GM21528 (cell line): ENCODE results near the gene RPS14.

ENCODE experiments used
- ATAC-seq: cut with Tn5 transposase; IDR thresholded peaks from one replicate; pipeline ENCODE4 v1.9.1; 2021; ENCODE audit warnings: mild to moderate bottlenecking, moderate library complexity; ENCODE audit not compliant: unreplicated experiment, low FRiP score

The RPS14 gene

DNA sequence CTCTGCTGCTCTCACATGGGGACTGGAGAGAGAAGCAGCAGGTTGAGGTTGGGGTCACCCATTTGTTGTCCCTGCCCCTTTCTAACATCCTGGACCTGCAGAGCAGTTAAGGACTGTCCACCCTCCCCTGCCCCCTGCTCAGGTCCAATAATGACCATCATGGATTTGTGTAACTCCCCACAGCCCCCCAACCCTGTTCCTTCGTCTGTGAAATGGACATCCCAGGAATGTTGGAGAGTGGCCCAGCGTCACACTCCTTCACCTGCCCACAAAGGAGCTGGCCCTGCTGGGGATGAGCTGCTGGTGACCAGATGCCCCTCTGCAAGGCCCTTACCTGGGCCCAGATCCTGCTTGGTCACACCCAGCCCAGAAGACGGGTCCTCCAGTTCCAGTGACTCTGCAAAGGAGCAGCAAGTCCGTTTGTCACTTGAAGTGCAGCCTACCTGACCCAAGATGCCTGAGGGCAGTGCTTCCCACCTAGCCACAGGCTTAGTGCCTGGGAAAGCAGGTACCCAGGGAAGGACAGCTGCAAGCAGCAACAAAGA, 47.2 kb downstream of the RPS14 start:
- ATAC-seq = no peak

DNA sequence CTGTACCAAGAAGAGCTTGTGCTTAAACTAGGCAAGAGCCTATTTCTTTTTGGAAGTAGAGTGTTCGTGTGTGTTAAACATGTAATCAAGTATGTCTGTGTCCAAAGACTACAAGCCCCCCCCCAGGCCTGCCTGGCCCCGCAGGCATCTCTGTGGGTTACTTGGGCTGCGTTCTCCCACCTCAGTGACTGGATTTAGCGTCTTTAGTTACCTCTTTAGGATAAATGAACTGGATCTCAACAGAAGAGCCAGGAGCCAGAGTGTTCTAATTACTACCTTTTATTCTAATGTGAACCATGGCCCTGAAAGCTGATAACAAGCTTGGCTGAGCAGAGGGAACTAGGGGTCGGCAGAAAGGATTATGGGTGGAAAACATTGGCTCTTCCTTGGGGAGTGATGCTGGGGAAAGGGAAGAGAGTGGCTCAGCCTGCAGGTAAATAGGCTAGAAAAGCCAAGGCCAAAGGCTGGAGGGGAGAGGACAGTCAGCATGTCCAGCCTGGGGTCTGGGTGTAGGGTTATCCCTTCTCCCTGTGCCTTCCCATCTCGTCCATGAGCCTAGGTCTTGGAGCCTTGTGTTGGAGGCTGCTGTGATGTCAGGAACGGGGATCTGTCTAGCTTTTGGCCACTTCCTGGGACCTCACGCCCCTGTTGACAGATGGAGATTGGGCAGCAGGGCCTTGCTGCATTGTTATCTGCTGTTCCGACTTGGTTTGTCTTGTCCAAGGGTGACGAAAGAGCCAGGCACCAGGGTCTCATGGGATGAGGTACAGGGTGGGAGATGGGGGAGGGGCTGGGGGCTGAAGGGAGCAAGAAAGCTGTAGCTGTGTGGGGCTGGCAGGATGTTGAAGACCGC, 47.9 kb downstream of the RPS14 start:
- ATAC-seq = no peak

DNA sequence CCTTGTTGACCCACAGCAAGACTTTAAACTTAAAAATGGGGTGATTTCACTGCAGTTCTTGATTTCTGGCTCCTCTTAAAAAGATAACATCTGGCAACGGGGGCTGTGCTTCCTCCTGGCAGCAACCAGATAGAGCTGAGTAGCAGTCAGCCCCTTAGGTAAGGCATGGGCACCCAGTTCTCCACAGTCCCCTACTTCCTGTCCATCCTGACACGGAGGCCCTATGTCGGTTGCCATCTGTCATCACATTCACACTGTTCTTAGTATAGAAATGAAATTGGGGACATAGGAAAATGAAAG, 48.5 kb downstream of the RPS14 start:
- no peak for ATAC-seq

DNA sequence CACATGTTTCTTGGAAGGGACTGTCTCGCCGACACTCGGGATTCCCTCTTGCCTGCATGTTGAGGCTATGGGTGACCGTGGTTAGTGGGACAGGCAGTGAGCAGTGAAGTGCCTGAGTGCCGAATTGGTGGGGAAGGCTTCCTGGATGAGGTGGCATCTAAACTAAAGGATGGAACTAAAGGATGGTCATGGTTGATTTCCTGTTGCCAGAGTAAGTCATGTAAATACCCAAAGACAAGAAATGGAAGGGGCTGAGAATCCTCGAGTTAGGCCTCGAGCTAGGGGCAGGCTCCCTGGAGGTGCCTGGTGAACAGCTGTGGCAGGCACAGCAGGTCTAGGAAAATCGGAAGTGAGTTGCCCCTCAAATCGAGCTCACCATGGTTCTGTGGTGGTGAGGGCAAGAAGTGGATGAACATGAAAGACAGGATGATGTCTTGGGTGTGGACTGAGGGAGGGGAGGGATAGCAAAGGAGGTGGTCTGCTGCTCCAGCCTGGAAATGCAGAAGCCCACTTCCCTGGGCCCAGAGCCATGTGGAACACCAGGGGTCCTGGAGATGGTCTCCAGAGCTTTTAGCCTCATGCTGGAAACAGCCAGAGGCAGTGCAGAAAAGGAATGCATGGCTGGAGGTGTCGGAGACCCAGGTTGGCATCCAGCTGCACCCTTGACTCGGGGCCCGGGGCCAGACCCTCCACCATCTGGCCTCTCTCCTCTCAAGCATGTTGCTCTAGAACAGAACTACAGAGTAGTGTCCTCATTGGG, 49.0 kb downstream of the RPS14 start:
- no peak for ATAC-seq

DNA sequence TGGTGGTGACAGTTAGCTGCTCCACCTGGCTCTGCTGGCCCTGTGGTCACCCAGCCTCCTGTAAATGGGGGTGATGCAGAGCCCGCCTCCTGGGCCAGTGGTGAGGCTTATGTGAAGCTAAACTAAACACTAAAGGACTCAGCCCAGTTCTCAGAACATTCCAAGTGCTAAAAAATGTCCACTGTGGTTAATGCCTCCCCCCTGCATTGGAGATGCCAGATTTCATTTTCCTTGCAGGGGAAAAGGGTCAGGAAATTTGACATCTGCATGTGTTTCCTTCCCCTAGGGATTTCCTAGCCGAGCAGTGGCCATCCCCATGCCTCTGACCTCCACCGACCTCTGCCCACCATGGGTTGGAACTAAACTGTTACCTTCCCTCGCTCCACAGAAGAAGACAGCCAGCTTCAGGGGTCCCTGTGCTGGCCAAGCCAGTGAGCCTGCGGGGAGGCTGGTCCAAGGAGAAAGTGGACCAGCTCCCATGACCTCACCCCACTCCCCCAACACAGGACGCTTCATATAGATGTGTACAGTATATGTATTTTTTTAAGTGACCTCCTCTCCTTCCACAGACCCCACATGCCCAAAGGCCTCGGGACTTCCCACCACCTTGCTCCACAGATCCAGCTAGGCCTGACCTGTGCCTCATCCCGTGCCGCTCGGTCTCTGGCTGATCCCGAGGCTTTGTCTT, 49.9 kb downstream of the RPS14 start:
- ATAC-seq = peak; percentile 5

DNA sequence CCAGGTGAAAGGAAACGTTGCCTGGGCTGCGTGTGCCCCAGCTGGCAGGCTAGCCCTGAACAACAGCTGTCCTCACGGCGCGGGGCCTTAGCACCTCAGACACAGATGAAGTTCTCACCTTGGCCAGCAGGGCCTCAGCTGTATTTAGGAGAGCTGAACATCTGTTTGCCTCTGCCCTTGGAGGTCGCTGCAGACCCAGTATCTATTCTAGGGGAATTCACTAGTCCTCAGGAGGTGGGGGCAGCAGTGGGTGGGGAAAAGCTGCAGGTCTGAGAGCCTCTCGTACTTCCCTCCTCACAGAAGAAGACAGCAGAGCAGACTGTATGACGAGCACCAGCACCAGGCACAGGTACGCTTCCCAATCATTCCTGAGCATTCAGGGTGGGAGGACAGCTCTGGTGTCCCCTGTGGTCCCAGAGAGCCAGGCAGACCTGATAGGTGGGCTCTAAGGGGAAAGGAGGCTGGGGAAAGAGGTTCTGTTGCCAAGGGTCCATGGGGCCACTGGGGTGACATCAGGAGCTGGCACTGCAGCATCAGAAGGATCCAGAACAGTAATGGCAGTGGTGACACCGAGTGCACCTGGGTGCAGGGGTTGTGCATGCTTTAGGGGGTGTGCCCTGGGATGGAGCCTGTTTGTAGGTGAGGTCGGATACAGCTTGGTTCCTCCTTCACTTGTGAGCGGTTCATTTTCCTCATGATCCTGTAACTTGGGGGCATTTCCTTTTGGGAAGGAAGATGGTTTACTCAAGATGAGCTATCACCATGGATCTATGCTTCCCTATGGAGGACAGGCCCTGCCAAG, 50.6 kb downstream of the RPS14 start:
- ATAC-seq = peak; percentile 56

DNA sequence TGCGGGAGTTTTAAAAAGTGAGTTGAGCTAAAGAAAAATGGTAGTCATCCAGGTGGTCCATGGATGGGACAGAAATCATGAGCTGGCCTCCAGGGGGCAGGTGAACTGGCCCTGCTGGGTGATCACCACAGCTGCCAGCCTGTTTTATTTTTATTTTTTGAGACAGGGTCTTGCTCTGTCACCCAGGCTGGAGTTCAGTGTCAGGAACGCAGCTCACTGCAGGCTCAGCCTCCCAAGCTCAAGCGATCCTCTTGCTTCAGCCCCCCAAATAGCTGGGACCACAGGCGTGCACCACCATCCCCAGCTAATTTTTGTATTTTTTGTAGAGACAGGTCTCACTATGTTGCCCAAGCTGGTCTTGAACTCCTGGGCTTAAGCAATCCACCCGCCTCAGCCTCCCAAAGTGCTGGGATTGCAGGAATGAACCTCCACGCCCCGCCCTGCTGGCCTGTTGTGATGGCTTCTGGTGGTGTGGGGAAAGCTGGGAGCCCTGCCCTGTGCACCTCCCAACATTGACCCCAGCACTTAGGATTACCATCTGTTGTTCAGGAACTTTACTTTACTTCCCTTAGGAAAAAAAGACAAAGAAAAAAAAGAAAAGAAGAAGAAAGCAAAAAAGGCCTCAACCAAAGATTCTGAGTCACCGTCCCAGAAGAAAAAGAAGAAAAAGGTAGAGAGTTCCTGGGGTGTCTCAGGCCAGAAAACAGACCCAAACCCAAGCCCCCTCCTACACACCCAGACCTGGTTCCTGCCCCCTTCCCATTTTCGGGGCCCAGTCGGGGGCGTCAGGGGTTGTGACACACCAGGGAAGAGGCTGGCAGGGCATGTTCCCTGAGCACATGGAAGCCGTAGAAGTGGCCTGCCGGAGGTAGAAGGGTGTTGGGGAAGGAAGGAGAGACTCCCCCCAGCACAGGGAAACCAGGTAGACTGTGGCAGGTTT, 51.5 kb downstream of the RPS14 start:
- ATAC-seq = no peak

DNA sequence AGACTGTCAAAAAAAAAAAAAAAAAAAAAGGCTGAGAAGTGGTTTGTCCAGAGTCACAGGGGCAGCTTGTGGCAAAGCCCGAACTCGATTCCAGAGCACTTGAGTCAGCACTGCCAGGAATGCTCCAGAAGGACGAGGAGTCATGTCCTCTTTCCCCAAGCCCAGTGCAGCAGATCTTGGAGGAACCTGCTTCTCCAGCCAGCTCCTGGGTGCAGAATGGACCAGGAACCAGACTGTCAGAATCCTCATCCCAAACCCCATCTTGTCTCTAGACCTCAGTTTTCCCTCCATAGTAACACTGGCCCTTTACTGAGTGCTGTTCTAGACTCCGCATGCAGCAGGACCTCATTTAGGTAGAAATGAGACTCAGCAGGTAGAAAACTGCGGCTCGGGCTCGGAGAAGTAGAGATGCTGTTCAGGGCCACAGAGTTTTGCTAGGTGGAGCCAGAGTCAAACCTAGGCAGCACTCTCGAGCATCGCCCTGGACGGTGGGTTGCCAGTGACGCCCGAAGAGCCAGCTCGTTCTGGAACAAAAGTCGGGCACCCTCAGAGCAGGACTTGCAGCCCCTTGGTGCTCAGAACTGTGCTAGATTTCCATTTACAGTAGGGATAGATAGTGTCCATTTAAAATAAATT, 52.3 kb downstream of the RPS14 start:
- ATAC-seq = no peak

DNA sequence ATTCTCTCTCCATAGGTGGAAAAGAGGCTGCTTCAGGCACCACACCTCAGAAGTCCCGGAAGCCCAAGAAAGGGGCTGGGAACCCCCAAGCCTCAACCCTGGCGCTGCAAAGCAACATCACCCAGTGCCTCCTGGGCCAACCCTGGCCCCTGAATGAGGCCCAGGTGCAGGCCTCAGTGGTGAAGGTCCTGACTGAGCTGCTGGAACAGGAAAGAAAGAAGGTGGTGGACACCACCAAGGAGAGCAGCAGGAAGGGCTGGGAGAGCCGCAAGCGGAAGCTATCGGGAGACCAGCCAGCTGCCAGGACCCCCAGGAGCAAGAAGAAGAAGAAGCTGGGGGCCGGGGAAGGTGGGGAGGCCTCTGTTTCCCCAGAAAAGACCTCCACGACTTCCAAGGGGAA, 53.3 kb downstream of the RPS14 start:
- no peak for ATAC-seq

DNA sequence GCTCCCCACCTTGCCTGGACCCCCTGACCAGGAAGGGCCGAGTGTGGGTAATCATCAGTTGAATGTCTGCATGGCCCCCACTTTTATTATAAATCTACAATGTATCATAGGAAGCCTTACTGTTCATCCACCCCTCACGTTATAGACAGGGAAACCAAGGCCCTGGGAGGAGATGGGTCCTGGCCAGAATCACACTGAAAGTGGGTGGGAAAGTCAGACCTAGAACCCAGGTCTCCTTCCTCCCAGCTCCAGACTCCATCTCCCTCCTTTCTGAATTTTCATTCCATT, 53.9 kb downstream of the RPS14 start:
- ATAC-seq = no peak

DNA sequence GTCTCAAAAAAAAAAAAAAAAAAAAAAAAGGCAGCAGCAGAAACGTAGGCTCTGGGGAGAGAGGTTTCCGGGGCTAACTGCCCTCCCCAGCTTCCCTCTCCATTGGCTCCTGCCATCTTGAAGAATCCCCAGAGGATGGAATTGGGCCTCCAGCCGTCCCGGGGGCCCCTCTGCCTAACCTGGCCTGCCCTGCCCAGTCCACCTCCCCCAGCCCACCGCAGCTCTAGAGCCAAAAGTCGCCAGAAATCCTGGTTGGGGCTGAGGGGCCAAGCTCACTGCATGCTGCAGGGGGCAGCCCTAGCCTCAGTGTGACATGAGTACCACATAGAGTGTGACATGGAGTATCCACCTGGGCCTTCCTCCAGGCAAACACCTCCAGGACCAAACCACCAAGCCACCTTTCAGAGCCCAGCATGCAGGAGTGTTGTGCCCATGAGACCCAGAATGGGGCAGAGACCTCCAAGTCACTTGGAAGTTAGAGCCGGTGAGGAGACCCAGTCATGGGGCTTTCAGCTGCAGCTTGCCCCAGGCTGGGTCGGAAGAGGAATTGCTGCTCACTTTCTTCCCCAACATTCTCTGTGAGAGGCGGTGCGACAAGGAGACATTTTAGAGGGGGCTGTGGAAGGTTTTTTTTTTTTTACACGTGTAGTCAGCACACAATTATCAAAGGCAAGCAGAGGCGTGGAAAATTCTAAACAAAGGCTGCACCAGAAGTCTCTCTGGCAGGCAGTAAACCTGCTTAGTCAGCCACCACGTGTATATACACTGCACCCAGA, 54.4 kb downstream of the RPS14 start:
- ATAC-seq = no peak

DNA sequence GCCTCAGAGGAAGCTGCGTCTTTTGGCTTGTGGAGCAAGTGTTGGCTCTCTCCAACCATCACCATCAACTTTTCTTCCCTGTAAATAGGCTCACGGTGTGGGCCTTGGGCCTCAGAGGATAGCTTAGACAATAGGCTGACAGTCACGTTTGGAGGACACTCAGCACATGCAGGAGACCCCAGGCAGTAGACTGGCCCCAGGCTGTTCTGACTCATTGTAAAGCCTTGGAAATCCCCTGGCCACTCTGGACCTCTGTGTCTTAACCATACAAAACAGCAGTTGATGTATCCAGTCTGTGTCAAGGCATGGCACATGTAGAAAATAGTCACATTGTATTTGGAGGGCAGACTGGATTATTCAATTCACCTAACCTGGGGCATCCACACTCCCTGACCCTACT, 55.4 kb downstream of the RPS14 start:
- no peak for ATAC-seq

DNA sequence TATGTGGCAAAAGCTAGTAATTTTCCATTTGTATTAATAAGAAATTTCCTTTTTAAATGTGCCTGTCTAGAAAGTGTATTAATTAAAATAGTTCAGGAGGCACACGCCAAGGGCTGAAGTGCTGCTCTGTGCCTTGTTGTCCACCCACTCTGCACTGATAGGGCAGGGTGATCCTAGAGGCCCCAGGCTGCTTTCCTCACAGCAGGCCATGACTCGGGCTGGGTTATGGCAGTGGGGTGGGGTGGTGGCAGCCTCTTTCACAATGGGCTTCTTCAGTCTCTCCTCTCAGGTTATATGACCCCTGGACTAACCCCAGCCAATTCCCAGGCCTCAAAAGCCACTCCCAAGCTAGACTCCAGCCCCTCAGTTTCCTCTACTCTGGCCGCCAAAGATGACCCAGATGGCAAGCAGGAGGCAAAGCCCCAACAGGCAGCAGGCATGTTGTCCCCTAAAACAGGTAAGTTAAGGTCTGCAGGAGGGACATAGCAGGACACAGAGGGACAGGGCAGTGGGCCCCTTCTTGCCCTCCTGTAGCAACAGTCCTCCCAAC, 56.4 kb downstream of the RPS14 start:
- ATAC-seq = no peak

DNA sequence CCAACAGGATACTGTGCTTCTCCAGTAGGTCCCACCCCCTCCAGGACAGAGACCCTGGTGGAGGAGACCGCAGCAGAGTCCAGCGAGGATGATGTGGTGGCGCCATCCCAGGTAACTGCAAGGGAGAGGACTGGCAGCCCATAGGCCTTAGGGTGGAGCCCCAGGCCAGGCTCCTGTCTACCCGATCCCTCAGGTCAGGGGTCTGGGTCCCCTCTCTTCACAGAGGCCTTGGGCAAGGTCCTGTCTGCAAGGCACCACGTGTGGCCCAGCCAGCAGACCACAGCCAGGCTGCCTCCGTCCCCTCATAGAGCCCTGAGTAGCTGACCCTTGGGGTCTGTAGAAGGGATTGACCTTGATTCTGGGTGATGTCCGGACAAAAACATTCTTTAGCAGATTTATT, 56.9 kb downstream of the RPS14 start:
- ATAC-seq = no peak
